Embryonic facial prominence (tissue), 1 donor: ENCODE results near the gene DSTN.

ENCODE experiments used
- DNase-seq: peaks from one replicate; pipeline ENCODE4 v3.0.0-alpha.2; 2016; ENCODE audit errors: extremely low spot score

Gene DSTN

DNA sequence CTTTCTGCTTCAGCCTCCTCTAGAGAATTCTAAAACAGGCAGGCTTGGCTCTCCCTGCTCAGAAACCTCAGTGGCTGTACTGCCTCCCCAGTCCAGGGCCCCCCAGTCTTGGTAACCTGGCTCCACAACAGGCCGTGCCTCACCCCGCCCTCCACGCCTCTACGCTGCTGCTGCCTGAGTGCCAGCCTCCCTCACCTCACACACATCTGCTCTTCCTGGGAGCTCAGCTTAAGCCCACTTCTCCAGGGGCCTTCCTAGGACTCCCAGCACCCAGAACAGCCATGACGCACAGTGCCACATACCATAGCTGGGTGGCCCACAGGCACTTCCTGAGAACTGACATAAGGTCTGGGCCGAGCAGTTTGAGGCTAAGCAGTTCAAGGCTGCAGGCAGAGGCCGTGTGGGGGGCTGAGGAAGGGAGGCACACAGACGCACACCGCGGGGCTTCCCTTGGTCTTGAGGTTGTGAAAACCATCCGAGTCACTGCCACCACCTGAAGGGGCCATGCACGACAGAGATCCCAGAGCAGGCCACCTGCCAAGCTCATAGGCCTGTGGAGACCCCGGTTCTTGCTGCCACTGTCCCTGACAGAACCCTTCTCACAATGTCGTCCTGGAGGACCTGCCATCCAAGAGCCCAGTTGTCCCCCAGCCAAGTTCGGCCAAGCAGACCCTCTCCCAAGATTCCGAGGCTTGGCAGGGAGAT is 42.6 kb downstream of the DSTN start:
- DNase-seq, result no peak

DNA sequence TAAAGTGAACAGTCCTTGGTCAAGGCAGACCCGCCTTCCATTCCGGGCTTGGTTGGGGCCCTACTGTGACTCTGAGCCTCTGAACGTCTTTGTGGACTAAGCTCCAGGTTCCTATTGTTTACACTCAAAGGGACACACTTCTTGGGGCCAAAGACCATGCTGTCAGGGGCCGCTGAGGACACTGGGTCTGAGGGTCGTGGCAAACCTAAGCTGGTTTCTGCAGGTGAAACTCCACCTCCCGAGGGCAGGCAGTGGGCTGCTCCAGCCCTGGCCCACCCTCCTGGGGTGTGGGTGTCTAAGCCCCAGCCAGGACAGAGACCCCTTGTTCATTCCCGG is 43.1 kb downstream of the DSTN start:
- DNase-seq, result no peak

GRCh38 chr20:17613328-17614175 is 43.7 kb downstream of the DSTN start:
- DNase-seq, result no peak

GRCh38 chr20:17614176-17614811 is 44.4 kb downstream of the DSTN start:
- DNase-seq, result no peak

DNA sequence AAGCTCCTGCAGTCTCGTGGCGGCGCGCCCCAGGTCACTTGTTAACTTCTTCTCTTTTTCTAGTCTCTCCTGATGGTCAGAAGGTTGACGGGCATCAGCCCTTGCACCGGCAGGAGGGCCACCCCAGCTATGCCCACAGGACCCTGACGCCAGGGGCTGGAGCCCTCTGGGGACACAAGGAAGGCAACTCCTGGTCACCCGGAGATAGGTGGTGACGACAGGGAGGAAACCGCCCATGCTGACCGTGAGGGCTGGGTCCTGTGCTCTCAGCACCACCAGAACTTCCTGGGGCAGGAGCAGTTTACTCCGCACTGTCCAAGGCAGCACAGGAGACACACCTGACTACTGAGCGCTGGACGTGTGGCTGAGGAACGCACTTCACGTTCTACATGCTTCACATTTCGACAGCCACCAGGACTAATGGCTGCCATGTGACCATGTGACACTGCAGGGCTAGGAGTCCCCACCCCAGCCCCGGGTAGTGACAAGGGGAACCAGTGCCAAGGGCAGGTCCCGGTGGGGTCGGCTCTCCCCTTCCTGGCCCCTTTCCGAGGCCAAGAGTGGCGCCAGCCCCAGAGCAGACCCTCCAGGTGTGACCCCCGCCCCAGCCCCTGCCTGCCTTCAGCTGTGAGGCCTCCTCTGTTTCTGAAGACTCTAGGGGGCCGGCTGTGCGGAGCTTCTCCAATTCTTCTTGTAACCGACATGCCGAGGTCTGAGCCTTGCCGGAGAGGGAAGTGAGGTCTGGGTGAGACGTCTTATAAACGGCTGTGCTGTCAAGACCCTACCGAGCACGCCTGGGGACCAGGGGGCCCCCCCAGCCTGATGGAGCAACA is 45.2 kb downstream of the DSTN start:
- DNase-seq, result no peak

DNA sequence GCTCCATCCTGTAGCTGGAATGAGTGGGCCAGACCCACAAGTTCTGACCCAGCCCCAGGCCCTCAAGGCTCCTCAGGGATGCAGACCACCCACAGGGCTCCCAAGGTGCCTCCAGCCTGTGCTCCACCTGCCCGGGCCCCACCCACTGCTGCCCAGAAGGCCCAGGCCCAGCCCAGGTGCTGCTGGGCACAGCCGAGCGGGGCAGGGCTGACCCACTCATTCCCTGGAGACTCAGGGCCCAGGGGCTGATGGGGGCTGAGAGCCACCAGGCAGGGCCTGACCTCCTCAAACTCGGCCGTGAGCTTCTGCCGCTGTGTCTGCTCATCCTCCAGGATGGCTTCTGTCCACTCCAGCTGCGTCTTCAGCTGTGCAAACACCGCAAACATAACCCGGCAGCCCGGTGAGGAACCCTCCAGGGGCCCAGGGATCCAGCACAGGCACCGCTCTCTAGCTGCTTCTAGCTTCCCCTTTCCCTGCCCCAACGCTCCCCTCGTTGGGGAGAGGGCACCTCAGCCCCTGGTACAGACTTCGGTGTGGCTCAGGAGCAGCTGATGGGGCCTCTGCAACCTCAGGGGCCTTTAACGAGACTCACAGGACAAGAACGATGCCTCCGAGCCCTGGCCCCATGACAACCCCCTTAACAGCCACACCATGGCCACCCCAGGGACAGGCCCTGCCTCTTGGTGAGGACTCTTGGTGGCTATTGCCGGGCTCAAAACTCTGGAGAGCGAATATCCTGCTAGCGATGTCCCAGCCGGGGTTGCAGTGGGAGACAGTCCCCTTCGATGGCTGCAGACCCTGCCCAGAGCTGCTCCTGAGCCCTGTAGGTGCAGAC is 46.0 kb downstream of the DSTN start:
- no peak for DNase-seq

DNA sequence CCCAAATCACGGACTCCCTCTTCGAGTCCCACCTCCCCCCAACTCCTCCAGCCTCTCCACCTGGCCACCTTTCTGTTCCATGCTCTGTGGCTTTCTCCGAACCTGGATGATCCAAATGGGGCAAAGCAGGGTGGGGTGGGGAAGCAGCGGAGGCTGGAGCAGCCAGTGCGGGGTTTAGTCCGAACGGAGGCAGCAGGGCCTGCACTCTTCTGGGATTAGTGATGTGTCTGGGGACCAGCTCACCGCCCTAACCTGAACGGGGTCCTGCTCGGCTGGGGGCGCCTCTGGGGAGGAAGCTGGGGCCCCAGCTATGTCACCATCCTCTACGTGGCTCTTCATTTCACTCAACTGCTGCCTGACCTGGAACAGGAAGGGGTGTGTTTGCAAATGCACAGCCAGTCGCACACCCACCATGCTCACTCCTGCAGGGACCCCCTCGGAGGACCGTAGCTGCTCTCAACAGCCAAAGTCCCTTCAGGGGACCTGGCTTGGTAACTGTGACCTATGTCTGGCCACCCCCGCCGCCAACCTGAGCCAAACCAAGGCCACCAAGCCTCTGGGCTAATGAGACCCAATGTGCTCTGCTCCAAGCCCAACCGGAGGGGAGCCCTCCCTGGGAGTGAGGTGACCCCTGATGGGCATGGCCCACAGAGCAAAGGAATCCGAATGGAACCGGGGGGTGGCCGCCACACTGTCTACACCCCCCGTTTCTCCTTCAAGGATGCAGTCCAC is 46.8 kb downstream of the DSTN start:
- no peak for DNase-seq

DNA sequence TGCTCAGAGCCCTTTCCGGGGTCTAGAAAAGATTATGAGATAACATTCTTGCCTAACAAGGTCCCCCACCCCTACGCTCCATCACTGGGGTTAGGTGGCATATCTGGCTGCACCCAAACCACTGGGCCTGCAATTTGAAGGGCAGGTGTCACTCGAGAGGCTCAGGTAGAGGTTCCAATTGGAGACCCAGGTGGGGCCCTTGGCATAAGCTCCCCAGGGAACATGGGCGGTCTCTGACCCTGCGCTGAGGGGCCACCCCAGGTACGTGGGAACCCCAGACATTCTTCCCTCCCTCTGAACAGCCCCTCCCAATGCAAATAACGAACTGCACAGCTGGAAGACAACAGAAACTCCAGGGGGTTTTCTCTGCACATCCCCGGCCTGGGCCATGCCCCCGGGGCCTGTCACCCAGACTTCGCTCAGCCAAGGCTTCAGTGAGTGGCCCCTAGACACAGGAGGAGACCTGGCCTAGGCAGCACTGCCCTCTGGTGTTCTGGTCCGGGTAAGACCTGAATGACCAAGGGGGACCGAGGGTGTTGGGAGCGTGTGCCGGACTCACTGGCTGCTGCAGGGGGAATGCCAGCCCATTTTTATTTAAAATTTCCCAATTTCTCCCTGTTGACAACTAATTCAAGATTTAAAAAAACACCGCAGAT is 47.5 kb downstream of the DSTN start:
- DNase-seq, result no peak

- DNase-seq, result no peak
Observed at GRCh38 chr20:17617868-17618672, 48.2 kb downstream of the DSTN start.

DNA sequence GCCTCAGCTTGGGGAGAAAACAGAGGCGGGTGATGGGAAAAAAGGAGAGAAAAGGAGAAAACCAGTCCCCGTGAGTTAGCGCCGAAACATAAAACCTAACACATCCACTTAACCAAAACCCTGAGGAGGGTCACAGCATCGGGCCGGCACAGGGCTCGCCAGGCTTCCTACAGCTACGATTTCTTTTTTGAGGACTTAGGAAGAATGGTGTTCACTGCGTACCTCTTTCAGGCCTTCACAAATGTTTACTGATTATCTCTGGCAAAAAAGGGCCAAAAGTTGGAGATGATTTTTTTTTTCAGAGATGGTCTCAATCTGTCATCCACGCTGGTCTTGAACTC is 48.8 kb downstream of the DSTN start:
- no peak for DNase-seq

DNA sequence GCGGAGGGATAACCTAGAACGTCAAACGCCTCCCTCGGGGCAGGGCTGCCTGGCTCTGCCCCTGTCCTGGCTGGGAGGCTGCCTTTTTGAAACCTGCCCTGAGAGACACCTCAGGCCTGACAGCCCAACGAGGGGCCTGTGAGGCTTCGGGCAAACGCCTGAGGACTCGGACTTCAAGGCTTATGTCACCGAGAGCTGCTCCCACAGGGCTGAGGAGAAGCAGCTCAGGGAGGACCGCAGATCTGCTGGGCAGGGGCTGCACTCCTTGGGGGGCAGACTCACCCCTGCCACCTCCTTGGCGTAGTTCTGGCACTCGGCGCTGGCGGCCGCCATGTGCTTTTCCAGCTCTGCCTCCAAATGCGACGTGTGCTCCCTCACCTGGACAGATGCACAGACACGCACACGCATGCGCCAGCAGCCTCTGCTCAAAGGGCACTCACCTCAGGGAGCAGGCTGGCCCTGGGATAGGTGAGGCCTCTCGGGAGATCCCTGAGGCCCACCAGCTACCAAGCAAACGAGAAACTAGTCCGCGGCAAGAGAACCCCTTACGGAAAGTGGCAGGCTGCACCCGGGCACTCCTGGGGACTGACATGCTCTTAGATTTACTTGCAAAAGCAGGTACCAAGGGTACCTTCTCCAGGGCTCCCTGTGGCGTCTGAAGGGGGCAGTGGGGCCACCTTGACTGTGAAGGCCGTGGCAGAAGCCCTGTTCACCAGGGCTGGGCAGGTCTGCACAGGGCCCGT is 49.6 kb downstream of the DSTN start:
- no peak for DNase-seq

DNA sequence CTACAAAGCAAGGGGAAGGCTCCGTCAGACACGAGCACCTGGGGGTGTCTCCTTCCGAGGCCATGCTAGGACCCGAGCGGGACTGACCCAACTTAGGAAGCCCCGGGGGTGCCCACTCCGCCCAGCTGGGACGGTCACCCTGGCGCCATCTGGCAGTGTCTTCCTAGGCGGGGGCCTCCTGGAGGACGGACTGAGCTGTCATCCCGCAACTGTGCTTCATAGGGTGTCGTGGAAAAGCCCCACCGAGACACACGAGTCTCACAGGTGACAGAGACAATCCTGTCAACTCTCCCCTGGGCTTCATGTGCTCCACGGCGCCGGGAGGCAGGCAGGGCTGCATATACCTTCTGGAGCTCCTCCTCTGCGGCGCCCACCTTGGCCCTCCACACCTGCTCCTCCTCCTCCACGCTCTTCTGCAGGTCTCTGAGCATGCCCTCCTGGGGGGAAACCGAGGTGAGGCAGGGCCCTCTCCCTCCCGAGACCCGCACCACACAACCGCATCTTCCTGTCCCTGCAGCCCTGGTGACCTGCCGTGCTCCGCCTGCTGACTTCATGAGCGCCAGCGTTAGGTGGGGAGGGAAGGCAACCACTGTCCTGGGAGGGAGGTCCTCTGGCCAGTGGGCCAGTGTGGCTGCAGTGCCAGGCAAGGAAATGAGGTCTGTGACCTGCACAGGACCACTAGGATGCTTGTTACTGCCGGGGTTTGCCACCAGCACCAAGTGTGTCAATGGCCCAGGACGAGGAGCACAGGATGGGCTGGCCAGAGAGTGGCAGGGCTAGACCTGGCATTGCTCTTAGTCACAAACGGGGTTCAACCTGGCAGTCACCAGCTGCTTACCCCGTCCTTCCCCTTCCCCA is 50.7 kb downstream of the DSTN start:
- DNase-seq, result no peak

DNA sequence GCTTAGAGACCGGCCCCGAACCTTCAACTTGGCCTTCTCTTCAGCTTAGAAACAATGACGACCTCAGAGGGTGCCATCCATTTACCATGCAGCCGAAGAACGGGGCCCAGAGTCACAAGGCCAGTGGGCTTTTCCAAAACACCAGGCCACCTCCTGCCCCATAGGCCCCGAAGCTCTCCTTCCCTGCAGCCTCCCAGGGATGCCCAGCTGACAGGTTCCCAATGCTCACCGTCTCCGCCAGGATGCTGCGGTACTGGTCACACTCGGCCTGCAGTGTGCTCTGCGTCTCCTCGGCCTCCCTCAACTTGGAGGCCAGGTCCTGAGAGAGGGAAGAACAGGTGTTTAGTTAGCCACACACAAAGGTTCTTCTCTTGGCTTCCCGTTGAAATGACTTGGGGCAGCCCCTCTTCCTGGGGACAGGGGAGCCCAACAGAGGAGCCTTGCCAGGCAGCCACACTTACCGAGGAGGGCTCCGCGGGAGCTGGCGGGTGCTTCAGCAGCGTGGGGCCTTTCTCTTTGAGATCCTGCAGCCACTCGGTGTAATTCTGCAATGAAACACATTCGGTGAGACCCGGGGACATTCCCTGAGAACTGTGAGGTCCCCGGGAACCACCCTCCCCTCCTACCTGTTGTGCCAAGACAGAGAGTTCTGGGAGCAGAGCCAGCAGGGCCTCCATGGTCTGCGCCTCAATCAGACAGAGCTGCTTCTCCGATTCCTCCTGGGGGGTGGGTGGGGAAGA is 51.5 kb downstream of the DSTN start:
- DNase-seq, result no peak

DNA sequence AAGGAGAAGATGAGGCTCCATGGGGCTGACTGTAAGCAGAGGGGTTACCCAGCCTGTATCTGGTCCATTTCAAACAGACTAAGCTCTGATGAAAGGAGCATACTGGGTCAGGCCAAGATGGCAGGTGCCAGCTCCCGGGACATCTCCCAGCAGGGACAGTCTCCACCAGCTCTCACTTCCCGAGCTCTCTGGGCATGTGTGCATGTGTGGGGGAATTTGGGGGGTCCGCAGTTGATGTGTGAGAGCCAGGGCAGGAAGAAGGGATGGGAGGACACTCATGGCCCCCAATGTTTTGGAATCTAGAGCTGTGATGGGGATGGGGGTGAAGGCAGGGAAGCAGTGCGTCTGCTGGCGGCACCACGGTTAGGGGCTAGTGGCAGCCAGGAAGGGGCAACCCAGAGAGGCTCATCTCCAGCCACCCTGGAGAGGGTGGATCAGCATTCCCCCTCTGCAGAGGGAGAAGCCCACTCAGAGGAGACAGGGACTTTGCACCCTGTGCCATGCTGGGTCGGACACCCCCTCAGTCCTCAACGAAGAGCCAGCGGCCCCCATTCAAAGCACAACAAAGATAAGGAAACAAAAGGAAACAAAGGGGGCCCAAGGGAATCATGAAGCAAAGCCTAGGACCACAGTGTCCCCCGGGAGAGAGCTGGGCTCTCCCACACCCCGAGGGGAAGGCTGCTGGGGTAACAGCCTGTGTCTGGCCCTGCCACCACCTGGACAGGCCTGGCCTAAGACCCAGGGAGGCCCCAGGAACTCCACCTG is 52.4 kb downstream of the DSTN start:
- DNase-seq, result no peak

DNA sequence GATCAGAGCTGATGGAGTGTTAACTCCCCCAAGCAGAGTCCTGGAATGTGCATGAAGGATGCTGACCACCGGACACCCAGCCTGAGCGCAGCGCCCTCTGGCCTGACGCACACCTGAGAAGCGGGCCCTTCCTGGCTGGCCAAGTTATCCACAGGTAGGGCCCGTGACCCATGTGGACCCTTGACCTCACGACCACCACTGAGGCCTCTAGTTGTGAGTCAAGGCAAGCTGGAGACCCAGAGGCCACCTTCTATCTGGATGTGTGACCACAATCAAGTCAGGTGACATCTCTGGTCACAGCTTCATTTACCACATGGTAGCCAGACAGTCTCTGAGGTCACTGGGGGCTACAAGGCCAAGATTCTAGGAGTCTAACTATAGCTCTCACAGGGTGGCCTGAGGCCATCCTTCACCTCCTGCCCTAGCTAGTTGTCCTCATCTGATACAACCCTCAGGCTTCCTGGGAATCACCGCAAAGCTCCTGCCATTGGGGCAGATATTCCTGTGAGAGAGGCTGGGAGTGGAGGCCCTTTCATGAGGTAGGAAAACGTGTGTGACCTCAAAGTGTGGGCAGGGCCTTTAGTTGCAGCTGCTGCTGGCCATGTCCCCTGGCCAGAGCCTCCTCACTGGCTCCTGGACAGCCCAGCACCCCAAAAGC is 53.1 kb downstream of the DSTN start:
- no peak for DNase-seq

- no peak for DNase-seq
Observed at GRCh38 chr20:17624070-17624469, 54.2 kb downstream of the DSTN start.
